ENCODE results near the gene TNFRSF19.

GRCh38 chr13:23670793-23671192, 100.6 kb downstream of the TNFRSF19 start:
- TF ChIP-seq ZNF565 (CRISPR knock-in tag; conservative IDR thresholded peaks at IDR 0.05; ENCODE audit: low read depth) (no peak), ZFP3 (CRISPR knock-in tag; IDR thresholded peaks at IDR 0.05) (no peak), CREB5 (CRISPR knock-in tag; IDR thresholded peaks at IDR 0.05; ENCODE audit: low read depth) (no peak), CSDC2 (CRISPR knock-in tag; IDR thresholded peaks at IDR 0.05) (no peak), CSRNP3 (CRISPR knock-in tag; IDR thresholded peaks at IDR 0.05) (no peak), POU6F1 (CRISPR knock-in tag; IDR thresholded peaks at IDR 0.05; ENCODE audit: borderline replicate concordance, low read depth) (no peak), RARB (CRISPR knock-in tag; IDR thresholded peaks at IDR 0.05) (no peak)
- TF ChIP-seq, protein P1, sequence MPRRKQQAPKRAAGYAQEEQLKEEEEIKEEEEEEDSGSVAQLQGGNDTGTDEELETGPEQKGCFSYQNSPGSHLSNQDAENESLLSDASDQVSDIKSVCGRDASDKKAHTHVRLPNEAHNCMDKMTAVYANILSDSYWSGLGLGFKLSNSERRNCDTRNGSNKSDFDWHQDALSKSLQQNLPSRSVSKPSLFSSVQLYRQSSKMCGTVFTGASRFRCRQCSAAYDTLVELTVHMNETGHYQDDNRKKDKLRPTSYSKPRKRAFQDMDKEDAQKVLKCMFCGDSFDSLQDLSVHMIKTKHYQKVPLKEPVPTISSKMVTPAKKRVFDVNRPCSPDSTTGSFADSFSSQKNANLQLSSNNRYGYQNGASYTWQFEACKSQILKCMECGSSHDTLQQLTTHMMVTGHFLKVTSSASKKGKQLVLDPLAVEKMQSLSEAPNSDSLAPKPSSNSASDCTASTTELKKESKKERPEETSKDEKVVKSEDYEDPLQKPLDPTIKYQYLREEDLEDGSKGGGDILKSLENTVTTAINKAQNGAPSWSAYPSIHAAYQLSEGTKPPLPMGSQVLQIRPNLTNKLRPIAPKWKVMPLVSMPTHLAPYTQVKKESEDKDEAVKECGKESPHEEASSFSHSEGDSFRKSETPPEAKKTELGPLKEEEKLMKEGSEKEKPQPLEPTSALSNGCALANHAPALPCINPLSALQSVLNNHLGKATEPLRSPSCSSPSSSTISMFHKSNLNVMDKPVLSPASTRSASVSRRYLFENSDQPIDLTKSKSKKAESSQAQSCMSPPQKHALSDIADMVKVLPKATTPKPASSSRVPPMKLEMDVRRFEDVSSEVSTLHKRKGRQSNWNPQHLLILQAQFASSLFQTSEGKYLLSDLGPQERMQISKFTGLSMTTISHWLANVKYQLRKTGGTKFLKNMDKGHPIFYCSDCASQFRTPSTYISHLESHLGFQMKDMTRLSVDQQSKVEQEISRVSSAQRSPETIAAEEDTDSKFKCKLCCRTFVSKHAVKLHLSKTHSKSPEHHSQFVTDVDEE (CRISPR knock-in tag; IDR thresholded peaks at IDR 0.05), result no peak
